Ovary (tissue), 3 donors: ENCODE measurements around the gene TASP1.

ENCODE experiments used
- EP300 ChIP-seq: sonication (generic); formaldehyde crosslinking; IDR thresholded peaks from one replicate; pipeline ENCODE4 v1.6.1; 2017; ENCODE audit warnings: antibody characterized with exemption
- POLR2A ChIP-seq: fragments of 450-650 bp; IDR thresholded peaks from one replicate; pipeline ENCODE4 v1.6.1; 2017; ENCODE audit warnings: antibody characterized with exemption, mild to moderate bottlenecking, moderate library complexity
- TF ChIP-seq, protein P1 (sequence below), 3 donors: fragments of 450-650 bp in 2 of 3; fragments of 200-600 bp in 1 of 3; IDR thresholded peaks; one replicate each; pipeline versions ENCODE4 v1.5.1 to v1.8.0; 2016 to 2022; ENCODE audit warnings: antibody characterized with exemption in 3 of 3, mild to moderate bottlenecking in 1 of 3
- donor health status: DM: no; HTN: no; CAD: no.

DNA sequence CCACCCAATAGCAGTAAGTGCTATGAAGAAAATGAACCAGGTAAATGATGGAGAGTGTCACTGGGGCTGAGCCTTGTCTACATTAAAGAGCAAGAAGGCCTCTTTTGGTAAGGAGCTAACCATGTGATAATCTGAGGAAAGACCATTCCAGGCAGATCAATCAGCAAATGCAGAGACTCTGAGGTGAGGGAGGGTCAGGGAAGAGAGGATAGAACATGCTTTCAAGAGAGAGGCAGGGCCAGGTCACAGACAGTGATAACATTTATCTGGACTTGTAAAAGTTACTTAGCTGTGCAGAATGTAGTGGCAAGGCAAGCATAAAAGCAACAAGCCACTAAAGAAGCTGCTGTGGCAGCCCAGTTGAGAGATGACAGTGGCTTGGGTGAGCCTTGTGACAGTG lies 197.3 kb downstream of the TASP1 start:
- TF ChIP-seq, protein P1, sequence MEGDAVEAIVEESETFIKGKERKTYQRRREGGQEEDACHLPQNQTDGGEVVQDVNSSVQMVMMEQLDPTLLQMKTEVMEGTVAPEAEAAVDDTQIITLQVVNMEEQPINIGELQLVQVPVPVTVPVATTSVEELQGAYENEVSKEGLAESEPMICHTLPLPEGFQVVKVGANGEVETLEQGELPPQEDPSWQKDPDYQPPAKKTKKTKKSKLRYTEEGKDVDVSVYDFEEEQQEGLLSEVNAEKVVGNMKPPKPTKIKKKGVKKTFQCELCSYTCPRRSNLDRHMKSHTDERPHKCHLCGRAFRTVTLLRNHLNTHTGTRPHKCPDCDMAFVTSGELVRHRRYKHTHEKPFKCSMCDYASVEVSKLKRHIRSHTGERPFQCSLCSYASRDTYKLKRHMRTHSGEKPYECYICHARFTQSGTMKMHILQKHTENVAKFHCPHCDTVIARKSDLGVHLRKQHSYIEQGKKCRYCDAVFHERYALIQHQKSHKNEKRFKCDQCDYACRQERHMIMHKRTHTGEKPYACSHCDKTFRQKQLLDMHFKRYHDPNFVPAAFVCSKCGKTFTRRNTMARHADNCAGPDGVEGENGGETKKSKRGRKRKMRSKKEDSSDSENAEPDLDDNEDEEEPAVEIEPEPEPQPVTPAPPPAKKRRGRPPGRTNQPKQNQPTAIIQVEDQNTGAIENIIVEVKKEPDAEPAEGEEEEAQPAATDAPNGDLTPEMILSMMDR (IDR thresholded peaks at IDR 0.05) = no peak
- TF ChIP-seq POLR2A = no peak
- TF ChIP-seq EP300 = no peak
